K562 (cell line): Measurements from ENCODE around the gene CGNL1. TPM values are rescaled to one million over a fixed set of nuclear protein-coding genes. Genes with fewer than 3 reads are reported as not detected.

Experiments
- polyA plus RNA-seq, 8 experiments: library from polyadenylated mRNA; depleted of rRNA in 4 of 8; stranded (reverse) in 5 of 8; unstranded in 3 of 8; fragments of >200 nt; fragmentation: Nextera tagmentation in 2 of 8; fragmentation: Illumina TruSeq in 1 of 8; extraction: Ambion mirVana in 2 of 8; extraction: Trizol in 1 of 8; gene quantifications; 2 replicates each; pipeline versions ENCODE4 v1.2.1 to v1.2.3, GENCODE V29; 2011 to 2014; ENCODE audit warnings: inconsistent platforms in 1 of 8, missing spikeins in 1 of 8
- total RNA-seq, 7 experiments: library from RNA; depleted of rRNA in 6 of 7; stranded (reverse); fragments of >200 nt in 6 of 7; fragmentation: Illumina TruSeq in 2 of 7; extraction: Trizol in 2 of 7; gene quantifications; 2 replicates each; pipeline versions ENCODE4 v1.2.1 to v1.2.3, GENCODE V29; 2011 to 2021; ENCODE audit warnings: low replicate concordance in 1 of 7
- TF ChIP-seq, protein P1 (sequence below): fragments of 200-600 bp; sonication (generic); IDR thresholded peaks from one replicate; pipeline ENCODE4 v1.6.1; 2012; ENCODE audit warnings: mild to moderate bottlenecking, low read depth, low read length, inconsistent platforms

The CGNL1 gene
- total and polyA plus RNA-seq, 9 of the 15 experiments (the other 6 are each of a cell fraction or from before 2014, with no cell fraction given): 0.01 to 0.07 TPM; not detected in 7

DNA sequence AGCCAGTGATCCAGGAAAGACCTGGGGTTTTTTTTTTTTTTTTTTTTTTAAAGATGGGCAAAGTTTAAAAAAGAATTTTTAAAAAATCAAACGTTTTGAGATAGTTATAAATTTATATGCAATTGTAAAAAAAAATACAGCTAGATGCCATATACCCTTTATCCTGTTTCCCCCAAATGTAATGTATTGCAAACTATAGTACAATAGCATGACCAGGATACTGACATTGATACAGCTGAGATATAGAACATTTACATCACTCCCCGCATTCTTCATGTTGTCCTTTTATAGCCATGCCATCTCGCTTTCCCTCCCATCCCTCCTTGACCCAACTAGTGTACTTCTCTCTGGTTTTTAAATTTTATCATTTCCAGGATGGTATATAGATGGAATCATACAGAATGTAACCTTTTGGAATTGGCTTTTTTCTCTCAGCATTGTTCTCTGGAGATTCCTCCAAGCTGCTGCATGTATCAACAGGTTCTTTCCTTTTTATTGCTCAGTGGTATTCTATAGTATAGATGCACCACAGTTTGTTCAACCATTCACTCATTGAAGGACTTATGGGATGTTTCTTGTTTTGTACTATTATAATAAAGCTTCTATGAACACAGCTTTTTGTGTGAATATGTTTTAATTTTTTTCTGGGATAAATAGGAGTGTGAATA, 104.9 kb downstream of the CGNL1 start (continued):
- TF ChIP-seq, protein P1, sequence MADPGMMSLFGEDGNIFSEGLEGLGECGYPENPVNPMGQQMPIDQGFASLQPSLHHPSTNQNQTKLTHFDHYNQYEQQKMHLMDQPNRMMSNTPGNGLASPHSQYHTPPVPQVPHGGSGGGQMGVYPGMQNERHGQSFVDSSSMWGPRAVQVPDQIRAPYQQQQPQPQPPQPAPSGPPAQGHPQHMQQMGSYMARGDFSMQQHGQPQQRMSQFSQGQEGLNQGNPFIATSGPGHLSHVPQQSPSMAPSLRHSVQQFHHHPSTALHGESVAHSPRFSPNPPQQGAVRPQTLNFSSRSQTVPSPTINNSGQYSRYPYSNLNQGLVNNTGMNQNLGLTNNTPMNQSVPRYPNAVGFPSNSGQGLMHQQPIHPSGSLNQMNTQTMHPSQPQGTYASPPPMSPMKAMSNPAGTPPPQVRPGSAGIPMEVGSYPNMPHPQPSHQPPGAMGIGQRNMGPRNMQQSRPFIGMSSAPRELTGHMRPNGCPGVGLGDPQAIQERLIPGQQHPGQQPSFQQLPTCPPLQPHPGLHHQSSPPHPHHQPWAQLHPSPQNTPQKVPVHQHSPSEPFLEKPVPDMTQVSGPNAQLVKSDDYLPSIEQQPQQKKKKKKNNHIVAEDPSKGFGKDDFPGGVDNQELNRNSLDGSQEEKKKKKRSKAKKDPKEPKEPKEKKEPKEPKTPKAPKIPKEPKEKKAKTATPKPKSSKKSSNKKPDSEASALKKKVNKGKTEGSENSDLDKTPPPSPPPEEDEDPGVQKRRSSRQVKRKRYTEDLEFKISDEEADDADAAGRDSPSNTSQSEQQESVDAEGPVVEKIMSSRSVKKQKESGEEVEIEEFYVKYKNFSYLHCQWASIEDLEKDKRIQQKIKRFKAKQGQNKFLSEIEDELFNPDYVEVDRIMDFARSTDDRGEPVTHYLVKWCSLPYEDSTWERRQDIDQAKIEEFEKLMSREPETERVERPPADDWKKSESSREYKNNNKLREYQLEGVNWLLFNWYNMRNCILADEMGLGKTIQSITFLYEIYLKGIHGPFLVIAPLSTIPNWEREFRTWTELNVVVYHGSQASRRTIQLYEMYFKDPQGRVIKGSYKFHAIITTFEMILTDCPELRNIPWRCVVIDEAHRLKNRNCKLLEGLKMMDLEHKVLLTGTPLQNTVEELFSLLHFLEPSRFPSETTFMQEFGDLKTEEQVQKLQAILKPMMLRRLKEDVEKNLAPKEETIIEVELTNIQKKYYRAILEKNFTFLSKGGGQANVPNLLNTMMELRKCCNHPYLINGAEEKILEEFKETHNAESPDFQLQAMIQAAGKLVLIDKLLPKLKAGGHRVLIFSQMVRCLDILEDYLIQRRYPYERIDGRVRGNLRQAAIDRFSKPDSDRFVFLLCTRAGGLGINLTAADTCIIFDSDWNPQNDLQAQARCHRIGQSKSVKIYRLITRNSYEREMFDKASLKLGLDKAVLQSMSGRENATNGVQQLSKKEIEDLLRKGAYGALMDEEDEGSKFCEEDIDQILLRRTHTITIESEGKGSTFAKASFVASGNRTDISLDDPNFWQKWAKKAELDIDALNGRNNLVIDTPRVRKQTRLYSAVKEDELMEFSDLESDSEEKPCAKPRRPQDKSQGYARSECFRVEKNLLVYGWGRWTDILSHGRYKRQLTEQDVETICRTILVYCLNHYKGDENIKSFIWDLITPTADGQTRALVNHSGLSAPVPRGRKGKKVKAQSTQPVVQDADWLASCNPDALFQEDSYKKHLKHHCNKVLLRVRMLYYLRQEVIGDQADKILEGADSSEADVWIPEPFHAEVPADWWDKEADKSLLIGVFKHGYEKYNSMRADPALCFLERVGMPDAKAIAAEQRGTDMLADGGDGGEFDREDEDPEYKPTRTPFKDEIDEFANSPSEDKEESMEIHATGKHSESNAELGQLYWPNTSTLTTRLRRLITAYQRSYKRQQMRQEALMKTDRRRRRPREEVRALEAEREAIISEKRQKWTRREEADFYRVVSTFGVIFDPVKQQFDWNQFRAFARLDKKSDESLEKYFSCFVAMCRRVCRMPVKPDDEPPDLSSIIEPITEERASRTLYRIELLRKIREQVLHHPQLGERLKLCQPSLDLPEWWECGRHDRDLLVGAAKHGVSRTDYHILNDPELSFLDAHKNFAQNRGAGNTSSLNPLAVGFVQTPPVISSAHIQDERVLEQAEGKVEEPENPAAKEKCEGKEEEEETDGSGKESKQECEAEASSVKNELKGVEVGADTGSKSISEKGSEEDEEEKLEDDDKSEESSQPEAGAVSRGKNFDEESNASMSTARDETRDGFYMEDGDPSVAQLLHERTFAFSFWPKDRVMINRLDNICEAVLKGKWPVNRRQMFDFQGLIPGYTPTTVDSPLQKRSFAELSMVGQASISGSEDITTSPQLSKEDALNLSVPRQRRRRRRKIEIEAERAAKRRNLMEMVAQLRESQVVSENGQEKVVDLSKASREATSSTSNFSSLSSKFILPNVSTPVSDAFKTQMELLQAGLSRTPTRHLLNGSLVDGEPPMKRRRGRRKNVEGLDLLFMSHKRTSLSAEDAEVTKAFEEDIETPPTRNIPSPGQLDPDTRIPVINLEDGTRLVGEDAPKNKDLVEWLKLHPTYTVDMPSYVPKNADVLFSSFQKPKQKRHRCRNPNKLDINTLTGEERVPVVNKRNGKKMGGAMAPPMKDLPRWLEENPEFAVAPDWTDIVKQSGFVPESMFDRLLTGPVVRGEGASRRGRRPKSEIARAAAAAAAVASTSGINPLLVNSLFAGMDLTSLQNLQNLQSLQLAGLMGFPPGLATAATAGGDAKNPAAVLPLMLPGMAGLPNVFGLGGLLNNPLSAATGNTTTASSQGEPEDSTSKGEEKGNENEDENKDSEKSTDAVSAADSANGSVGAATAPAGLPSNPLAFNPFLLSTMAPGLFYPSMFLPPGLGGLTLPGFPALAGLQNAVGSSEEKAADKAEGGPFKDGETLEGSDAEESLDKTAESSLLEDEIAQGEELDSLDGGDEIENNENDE: no peak
